CD4-positive, alpha-beta T cell treated with Interleukin-15 for 1 hour (primary cell): ENCODE measurements around the gene RBMXL3.
"Not testable (repeated sequence)": the region's sequence is repeated elsewhere in the genome, so short reads cannot be mapped to it uniquely, and the experiment has no call there.

Source experiments
- DNase-seq: peaks from one replicate; pipeline ENCODE4 v3.0.0-alpha.2; 2020

RBMXL3 gene

GRCh38 chrX:115189110-115189509 is at the start of gene RBMXL3:
Gene RBMXL3 (plus strand): TSS chrX:115189410. CDS start chrX:115189442, 32 bp downstream.
- DNase-seq: no peak

DNA sequence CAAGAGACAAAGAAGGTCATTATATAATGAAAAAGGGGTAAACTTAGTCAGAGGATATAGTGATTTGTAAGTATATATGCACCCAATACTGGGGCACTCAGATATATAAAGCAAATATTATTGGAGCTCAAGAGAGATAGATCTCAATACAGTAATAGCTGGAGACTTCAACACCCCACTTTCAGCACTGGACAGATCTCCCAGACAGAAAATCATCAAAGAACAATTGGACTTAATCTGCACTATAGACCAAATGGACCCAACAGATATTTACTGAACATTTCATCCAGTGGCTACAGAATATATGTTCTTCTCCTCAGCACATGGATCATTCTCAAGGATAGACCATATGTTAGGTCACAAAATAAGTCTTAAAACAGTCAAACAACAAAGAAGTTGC is 47.2 kb upstream of the RBMXL3 start:
- no peak for DNase-seq

DNA sequence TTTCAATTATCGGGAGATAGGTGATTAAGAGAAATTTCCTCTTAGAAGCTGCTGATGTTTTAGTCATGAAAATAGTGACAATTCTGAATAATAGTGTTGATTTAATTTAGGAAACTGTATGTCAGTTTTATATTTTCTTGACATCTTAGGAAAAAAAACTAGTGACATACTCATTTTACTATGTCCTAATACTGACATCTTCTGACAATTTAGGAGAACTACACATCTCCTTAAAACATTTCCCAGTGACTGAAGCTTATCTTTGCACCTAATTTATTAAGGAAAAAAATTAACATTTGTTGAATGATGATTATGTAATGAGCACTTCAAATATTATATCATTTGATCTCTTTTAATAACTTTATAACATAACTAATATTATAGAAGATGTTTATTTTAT is 42.0 kb upstream of the RBMXL3 start:
- no peak for DNase-seq

GRCh38 chrX:115173181-115173580 is 16.0 kb upstream of the RBMXL3 start:
- DNase-seq: no peak

- no peak for DNase-seq
Measured at GRCh38 chrX:115174548-115174947, 14.7 kb upstream of the RBMXL3 start.

DNA sequence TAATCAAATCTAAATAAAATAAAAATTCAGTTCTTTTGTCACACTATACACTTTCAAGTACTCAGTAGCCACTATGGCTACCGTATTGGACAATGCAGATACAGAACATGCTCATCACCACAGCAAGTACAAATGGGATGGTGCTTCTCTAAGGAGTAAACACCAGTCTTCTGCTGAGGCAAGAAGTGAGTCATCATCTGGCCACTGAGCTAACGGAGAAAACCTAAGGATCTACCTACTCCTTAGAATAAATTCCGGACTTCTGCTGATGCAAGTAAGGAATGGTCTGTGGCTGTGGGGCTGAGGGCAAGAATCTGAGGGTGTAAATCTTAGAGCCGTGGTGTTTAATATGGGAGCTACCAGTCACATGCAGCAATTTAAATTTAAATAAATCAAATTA is 11.3 kb upstream of the RBMXL3 start:
- DNase-seq: no peak

DNA sequence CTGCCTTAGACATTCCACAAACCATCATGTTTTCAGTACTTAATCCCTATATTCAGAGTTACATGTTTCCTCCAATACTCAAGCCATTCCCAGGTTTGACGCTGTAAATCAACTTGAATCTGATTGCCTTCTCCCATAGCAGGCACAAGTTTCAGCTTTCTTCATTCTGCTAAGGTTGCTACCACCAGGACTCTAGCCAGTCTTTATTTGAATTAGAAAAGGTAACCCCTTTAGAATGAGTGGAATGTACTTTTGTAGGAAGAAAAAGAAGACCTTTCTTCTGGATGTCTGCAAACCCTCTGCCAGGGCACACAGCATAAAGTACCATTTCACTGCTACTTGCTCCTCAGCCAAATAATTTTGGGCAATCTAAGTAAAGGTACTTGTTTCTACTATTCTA is 10.7 kb upstream of the RBMXL3 start:
- no peak for DNase-seq

DNA sequence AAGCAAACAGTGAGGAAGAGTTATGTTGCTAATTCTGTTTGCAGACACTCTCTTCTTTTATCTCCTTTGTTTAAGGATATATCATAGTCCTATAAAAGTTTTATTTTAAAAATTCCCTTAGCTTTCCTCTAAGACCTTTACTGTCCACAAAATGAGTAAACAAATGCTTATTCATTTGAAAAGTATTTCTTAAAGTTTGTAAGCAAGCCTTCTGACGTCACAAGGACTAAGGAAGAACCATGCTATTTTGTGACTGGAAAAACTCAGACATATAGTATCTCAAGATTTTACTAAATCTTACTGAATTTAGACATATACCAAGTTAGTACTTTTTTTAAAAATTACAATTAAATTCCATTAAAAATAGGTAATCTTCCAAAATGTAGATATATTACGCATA is 5.2 kb upstream of the RBMXL3 start:
- no peak for DNase-seq

- no peak for DNase-seq
Measured at GRCh38 chrX:115189646-115190635, 731 bp downstream of the RBMXL3 start.

GRCh38 chrX:115190636-115191489 is 1.7 kb downstream of the RBMXL3 start:
- no peak for DNase-seq

DNA sequence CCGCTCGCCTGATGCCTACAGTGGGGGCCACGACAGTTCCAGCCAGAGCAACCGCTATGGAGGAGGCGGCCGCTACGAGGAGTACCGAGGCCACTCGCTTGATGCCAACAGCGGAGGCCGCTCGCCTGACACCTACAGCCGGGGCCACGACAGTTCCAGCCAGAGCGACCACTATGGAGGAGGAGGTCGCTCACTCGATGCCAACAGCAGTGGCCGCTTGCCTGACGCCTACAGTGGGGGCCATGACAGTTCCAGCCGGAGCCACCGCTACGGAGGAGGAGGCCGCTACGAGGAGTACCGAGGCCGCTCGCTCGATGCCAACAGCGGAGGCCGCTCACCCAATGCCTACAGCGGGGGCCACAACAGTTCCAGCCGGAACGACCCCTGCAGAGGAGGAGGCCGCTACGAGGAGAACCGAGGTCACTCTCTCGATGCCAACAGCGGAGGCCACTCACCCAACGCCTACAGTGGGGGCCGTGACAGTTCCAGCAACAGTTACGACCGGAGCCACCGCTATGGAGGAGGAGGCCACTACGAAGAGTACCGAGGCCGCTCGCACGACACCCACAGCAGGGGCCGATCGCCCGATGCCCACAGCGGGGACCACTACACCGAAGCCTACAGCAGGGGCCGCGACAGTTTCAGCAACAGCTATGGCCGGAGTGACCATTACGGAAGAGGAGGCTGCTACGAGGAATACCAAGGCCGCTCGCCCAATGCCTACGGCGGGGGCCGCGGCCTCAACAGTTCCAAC is 2.5 kb downstream of the RBMXL3 start:
- no peak for DNase-seq

DNA sequence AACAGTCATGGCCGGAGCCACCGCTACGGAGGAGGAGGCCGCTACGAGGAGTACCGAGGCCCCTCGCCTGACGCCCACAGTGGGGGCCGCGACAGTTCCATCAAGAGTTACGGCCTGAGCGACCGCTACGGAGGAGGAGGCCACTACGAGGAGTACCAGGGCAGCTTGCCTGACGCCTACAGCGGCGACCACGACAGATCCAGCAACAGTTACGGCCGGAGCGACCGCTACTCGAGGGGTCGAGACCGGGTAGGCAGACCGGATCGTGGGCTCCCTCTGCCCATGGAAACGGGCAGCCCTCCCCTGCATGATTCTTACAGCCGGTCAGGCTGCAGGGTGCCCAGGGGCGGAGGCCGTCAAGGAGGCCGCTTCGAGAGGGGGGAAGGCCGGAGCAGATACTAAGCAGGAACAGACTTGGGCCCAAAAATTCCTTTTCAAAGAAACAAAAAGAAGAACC is 3.1 kb downstream of the RBMXL3 start:
- DNase-seq: no peak

DNA sequence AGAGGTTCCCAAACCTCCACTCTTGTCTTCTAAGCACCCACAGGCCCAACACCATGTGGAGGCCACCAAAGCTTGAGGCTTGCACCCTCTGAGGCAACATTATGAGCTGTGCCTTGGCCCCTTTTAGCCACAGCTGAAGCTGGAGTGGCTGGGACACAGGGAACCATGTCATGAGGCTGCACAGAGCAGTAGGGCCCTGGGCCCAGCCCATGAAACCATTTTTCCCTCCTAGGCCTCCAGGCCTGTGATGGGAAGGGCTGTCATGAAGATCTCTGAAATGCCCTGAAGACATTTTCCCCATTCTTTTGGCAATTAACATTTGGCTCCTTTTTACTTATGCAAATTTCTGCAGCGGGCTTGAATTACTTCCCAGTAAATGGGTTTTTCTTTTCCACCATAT is 14.8 kb downstream of the RBMXL3 start:
- DNase-seq: no peak

GRCh38 chrX:115209547-115209946 is 20.3 kb downstream of the RBMXL3 start:
- DNase-seq: not testable (repeated sequence)

DNA sequence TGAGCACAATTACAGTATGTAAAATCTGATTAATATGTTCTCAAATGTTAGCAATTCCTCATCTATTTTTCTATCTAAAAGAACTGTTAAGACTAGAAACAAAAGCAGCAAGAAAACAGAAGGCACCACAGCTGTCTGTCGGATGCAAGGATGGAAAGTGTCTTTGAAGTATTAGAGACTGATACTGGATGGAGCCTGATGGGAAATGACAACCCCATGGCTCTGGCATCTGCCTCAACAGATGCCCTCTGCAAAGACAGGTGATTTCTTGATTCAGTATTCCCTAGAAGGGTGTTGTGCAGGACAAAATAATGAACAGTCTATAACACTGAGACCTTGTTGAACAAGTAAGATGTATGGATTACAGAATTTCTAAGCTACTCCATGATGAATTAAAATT is 24.9 kb downstream of the RBMXL3 start:
- no peak for DNase-seq

- no peak for DNase-seq
Measured at GRCh38 chrX:115214605-115215004, 25.4 kb downstream of the RBMXL3 start.

DNA sequence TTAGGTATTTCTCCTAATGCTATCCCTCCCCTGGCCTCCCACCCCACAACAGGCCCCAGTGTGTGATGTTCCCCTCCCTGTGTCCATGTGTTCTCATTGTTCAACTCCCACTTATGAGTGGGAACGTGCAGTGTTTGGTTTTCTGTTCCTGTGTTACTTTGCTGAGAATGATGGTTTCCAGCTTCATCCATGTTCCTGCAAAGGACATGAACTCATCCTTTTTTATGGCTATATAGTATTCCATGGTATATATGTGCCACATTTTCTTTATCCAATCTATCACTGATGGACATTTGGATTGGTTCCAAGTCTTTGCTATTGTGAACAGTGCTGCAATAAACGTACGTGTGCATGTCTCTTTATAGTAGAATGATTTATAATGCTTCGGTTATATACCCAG is 28.1 kb downstream of the RBMXL3 start:
- not testable (repeated sequence) for DNase-seq

GRCh38 chrX:115226929-115227328 is 37.7 kb downstream of the RBMXL3 start:
- DNase-seq: no peak

DNA sequence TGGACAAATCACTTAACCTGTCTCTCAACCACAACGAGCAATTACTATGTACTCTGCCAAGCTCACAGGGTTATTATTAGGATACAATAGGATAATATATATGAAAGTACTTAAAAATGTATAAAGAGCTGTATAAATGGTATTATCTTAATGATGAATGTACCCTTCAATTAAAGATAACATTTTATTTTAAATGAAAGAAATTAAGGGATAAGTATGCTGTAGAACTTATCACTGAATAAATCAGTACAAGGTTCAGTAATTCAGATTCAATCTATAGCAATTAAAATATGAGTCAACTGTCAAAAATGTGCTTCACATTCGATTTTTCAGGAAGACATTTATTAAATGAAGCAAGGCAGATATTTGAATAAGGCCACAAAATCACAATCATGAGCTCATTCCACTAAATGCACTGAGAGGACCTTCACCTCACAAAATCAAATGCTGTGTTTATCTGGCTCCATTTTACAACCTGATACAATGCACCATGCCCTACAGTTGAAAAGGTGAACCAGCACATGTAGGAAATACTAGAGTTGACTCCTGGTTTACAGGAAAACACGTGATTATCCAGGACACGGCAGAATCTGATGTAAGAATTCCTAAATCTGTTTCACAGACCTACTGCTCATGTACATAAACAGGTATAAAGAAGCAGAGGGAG is 40.3 kb downstream of the RBMXL3 start:
- DNase-seq: no peak

DNA sequence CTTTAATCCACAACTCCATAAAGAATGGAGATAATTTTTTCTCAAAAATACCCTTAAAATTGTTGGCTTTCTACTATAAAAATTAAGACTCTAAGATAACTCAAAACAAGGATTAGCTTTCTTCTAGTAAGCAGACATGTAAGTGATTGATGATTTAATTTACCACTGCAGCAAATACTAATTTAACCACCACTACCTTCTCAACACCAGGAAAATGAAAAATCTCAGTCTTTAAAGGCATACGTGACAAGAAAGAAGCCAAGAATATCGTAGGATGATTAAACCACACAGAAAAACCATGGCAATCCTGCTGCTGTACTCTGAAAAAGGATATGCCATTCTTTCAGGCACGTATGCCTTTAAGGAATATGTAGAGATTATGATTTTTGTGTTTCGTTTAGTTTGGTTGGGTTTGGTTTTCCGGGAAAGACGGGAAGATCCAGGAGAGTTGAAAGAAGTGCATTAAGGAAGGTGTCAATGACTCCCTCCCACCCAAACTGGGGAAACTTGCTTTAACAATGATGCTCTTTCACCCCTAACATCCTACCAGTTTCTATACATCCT is 43.8 kb downstream of the RBMXL3 start:
- no peak for DNase-seq

GRCh38 chrX:115233497-115234455 is 44.6 kb downstream of the RBMXL3 start, which contains the start of gene LRCH2:
Gene LRCH2 (minus strand): TSS chrX:115234096. CDS start chrX:115234041, 55 bp downstream.
- DNase-seq: no peak
